Testis (tissue), 3 donors: Measurements from ENCODE around the gene EEF2KMT. TPM values are rescaled to one million over a fixed set of nuclear protein-coding genes. Genes with fewer than 3 reads are reported as not detected.

Source experiments
- DNase-seq: peaks from one replicate; pipeline ENCODE4 v3.0.0-alpha.2; 2019
- H3K27ac ChIP-seq, 2 donors: fragments of 200-600 bp; sonication (generic); one replicate each; pipeline ENCODE4 v1.5.1; 2019
- H3K27me3 ChIP-seq: fragments of 200-600 bp; sonication (generic); one replicate; pipeline ENCODE4 v1.5.1; 2019
- H3K36me3 ChIP-seq: fragments of 200-600 bp; sonication (generic); one replicate; pipeline ENCODE4 v1.5.1; 2017; ENCODE audit warnings: low read depth; ENCODE audit errors: missing control alignments
- H3K4me1 ChIP-seq: fragments of 200-600 bp; sonication (generic); one replicate; pipeline ENCODE4 v1.5.1; 2019
- H3K4me3 ChIP-seq, 2 donors: fragments of 200-600 bp; sonication (generic); one replicate each; pipeline ENCODE4 v1.5.1; 2017 to 2019
- H3K9me3 ChIP-seq: fragments of 200-600 bp; sonication (generic); one replicate; pipeline ENCODE4 v1.5.1; 2017
- POLR2A ChIP-seq: fragments of 450-650 bp; IDR thresholded peaks from one replicate; pipeline ENCODE4 v1.6.1; 2017; ENCODE audit warnings: antibody characterized with exemption, mild to moderate bottlenecking, moderate library complexity
- WGBS, 2 donors: methylation state at CpG; one replicate each; pipeline ENCODE4 v1.1.5; 2018; 5-methylcytosine and 5-hydroxymethylcytosine counted together
- intact Hi-C: fragments of 100-400 bp; cut with DNase I; formaldehyde crosslinking; loops from one replicate; pipeline ENCODE4 v1.15.1; 2023; ENCODE audit warnings: low total_unique reads
- polyA plus RNA-seq: library from polyadenylated mRNA; stranded (reverse); fragments of 350-450 nt; fragmentation: Illumina TruSeq; extraction: RNeasy Lipid Tissue Mini Kit (QIAGEN cat#74804); gene quantifications from one replicate; pipeline ENCODE4 v1.2.3, GENCODE V29; 2014; ENCODE audit warnings: low read depth, low replicate concordance; ENCODE audit not compliant: insufficient read depth
- total RNA-seq, 2 donors: library from RNA; depleted of rRNA; stranded (reverse); fragments of >200 nt; gene quantifications; one replicate each; pipeline ENCODE4 v1.2.3, GENCODE V29; 2016
- TF ChIP-seq, protein P1 (sequence below), 3 experiments: fragments of 450-650 bp in 2 of 3; fragments of 200-600 bp in 1 of 3; sonication (generic) in 1 of 3; IDR thresholded peaks; one replicate each; pipeline ENCODE4 v1.5.1; 2016 to 2019; ENCODE audit warnings: antibody characterized with exemption in 3 of 3, mild to moderate bottlenecking in 2 of 3, moderate library complexity in 1 of 3

Gene EEF2KMT
- total and polyA plus RNA-seq, 3 donors from 2014 or later, result 20.3 to 36.7 (median 20.6) TPM

DNA sequence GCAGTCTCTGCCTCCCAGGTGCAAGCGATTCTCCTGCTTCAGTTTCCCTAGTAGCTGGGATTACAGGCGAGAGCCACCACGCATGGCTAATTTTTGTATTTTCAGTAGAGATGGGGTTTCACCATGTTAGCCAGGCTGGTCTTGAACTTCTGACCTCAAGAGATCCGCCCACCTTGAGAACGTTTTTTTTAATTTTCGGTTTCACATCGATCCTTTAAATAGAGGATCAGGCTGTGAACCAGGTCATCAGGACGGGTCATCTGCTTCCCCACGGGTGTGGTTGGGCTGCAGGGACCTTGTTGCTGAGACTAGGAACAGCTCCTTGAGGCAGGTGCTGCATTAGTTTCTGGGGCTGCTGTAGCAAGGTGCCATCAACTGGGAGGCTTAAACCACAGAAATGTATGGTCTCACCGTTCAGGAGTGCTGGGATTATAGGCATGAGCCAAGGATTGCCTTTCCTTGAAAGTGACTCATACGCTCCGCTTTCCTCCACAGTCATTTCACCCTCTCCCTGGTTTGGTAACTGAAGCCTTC is 55.9 kb downstream of the EEF2KMT start:
- Histone ChIP-seq H3K9me3 (no peaks in the 10 kb centered on the region), H3K27me3 (no peaks in the 10 kb centered on the region), H3K36me3 (no peaks in the 10 kb centered on the region), H3K4me3 (no peak overlapping the region), H3K27ac (no peak overlapping the region), H3K4me1 (no peaks in the 10 kb centered on the region)
- intact Hi-C loops, result no loop called here
- DNase-seq, result no peak
- TF ChIP-seq, protein P1, sequence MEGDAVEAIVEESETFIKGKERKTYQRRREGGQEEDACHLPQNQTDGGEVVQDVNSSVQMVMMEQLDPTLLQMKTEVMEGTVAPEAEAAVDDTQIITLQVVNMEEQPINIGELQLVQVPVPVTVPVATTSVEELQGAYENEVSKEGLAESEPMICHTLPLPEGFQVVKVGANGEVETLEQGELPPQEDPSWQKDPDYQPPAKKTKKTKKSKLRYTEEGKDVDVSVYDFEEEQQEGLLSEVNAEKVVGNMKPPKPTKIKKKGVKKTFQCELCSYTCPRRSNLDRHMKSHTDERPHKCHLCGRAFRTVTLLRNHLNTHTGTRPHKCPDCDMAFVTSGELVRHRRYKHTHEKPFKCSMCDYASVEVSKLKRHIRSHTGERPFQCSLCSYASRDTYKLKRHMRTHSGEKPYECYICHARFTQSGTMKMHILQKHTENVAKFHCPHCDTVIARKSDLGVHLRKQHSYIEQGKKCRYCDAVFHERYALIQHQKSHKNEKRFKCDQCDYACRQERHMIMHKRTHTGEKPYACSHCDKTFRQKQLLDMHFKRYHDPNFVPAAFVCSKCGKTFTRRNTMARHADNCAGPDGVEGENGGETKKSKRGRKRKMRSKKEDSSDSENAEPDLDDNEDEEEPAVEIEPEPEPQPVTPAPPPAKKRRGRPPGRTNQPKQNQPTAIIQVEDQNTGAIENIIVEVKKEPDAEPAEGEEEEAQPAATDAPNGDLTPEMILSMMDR (IDR thresholded peaks at IDR 0.05), result no peak
- no peak for TF ChIP-seq POLR2A
- 80 to 81% methylated on average over 12 of the region's 12 CpGs for WGBS, 2 donors

DNA sequence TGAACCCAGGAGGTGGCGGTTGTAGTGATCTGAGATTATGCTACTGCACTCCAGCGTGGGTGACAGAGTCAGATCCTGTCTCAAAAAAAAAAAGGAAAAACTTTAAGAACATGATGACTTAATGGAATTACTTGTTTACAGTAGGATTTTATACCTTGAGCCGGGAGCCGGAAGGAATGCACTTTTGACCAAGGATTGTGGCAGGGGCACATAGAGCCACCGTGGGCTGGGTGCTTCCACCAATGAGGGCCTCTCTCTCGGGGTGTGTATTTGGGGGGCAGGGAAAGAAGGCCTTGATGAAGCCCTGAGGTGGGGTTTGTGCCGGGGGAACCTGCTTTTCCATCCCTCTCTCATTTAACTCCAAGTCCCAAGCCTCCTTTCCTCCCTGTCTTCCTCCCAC is 57.1 kb downstream of the EEF2KMT start:
- no peak overlapping the region for H3K27ac ChIP-seq
- H3K4me3 ChIP-seq, result no peak overlapping the region
- TF ChIP-seq, protein P1 (IDR thresholded peaks at IDR 0.05), result no peak
- no peak for TF ChIP-seq POLR2A
- no peaks in the 10 kb centered on the region for H3K9me3 ChIP-seq
- H3K27me3 ChIP-seq, result no peaks in the 10 kb centered on the region
- intact Hi-C loops, result no loop called here
- DNase-seq, result no peak
- H3K4me1 ChIP-seq, result no peaks in the 10 kb centered on the region
- H3K36me3 ChIP-seq, result no peaks in the 10 kb centered on the region
- WGBS, 2 donors, result 81 to 82% methylated on average over 7 of the region's 7 CpGs

DNA sequence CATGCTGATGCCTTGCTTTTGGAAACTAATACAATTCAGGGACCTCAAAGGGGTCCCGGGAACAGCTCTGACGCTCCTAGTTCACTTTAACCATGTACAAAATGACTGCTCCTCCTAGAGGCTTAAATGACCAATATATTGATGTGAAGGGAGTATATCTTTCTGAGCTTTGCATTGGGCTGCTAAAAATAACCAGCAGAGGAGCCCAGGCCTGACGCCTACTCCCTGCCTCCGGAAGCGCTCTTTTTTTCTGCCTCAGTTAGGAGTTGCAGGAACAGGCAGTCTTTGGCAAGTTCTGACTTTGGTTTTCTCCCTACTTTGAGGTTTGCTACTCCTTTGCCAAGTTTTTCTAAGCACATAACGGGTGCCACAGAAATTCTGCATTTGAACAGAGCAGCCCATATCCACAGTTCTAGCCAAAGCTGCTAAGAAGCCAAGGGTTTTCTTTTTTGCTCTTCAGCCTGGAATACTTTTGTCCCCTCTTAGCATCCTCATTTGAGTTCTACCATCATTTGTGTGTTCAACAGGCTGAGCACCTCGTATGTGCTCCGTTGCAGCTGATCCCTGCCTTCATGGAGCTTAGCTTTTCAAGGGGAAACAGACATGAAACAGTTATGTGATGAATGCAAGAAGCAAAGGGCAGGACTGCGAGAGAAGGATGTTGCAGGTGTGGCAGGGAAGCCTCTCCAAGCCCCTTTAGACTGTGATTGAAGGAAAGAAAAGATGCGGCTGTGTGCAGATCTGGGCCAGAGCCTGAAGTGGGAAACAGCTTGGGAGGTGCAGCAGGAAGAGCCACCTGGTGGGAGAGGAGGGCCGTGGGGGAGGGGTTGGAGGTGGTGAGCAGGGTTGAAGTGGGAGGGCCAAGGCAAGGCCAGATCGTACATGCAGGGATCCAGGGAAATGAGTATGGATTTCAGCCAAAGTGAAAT is 61.1 kb downstream of the EEF2KMT start:
- Histone ChIP-seq H3K27ac (no peak overlapping the region), H3K9me3 (no peaks in the 10 kb centered on the region), H3K27me3 (no peaks in the 10 kb centered on the region), H3K4me3 (no peak overlapping the region), H3K4me1 (peaks cover 13% of the 10 kb centered on the region), H3K36me3 (no peaks in the 10 kb centered on the region)
- 37 to 45% methylated on average over 12 of the region's 12 CpGs for WGBS, 2 donors
- no peak for DNase-seq
- intact Hi-C loops, result no loop called here
- no peak for TF ChIP-seq POLR2A
- TF ChIP-seq, protein P1 (IDR thresholded peaks at IDR 0.05), result no peak

DNA sequence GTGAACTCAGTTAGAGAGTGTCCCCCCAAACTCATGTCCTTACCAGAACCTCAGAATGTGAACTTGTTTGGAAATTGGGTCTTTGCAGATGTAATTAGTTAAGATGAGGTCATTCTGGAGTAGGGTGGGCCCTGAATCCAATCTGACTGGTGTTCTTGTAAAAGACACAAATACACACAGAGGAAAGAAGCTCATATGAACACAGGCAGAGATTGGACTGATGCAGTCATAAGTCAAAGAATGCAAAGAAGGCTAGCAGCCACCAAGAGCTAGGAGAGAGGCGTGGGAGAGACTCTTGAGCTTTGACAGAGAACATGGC is 61.7 kb downstream of the EEF2KMT start:
- no peak overlapping the region for H3K4me3 ChIP-seq
- intact Hi-C loops, result no loop called here
- peaks cover 13% of the 10 kb centered on the region for H3K4me1 ChIP-seq
- no peak overlapping the region for H3K27ac ChIP-seq
- no peaks in the 10 kb centered on the region for H3K36me3 ChIP-seq
- WGBS, 2 donors, result 59 to 62% methylated on average over 1 of the region's 1 CpG
- H3K27me3 ChIP-seq, result no peaks in the 10 kb centered on the region
- DNase-seq, result no peak
- H3K9me3 ChIP-seq, result no peaks in the 10 kb centered on the region
- TF ChIP-seq POLR2A, result no peak
- TF ChIP-seq, protein P1 (IDR thresholded peaks at IDR 0.05), result no peak

Other genes with a start within 250 kb of the EEF2KMT start
- gene PPL, start 160.6 kb downstream of the EEF2KMT start, total RNA-seq, result 1 to 10 TPM; 5.4 to 6.1 TPM
- 6.8 TPM for gene PPL, start 160.6 kb downstream of the EEF2KMT start, polyA plus RNA-seq
- gene SEC14L5, start 139.5 kb downstream of the EEF2KMT start, total RNA-seq, result 1 to 10 TPM; 1.2 to 2.9 TPM
- 0.73 TPM for gene SEC14L5, start 139.5 kb downstream of the EEF2KMT start, polyA plus RNA-seq
- 10 to 100 TPM; 38.7 to 39.0 TPM for gene NAGPA, start 63.9 kb downstream of the EEF2KMT start, total RNA-seq
- 11.4 TPM for gene NAGPA, start 63.9 kb downstream of the EEF2KMT start, polyA plus RNA-seq
- gene C16orf89, start 31.8 kb downstream of the EEF2KMT start, total RNA-seq, result 1 to 10 TPM; 1.2 to 2.4 TPM
- gene C16orf89, start 31.8 kb downstream of the EEF2KMT start, polyA plus RNA-seq, result 10.8 TPM
- 10 to 100 TPM; 34.3 to 35.9 TPM for gene ALG1, start 26.0 kb downstream of the EEF2KMT start, total RNA-seq
- gene ALG1, start 26.0 kb downstream of the EEF2KMT start, polyA plus RNA-seq, result 54.3 TPM